Middle frontal gyrus (tissue), 1 donor: Measurements from ENCODE around the gene ITFG1.
"Not testable (repeated sequence)": the region's sequence is repeated elsewhere in the genome, so short reads cannot be mapped to it uniquely, and the experiment has no call there.

ENCODE experiments used
- DNase-seq: peaks from one replicate; pipeline ENCODE4 v3.0.0-alpha.2; 2015; ENCODE audit warnings: low spot score; ENCODE audit errors: extremely low spot score

Gene ITFG1

DNA sequence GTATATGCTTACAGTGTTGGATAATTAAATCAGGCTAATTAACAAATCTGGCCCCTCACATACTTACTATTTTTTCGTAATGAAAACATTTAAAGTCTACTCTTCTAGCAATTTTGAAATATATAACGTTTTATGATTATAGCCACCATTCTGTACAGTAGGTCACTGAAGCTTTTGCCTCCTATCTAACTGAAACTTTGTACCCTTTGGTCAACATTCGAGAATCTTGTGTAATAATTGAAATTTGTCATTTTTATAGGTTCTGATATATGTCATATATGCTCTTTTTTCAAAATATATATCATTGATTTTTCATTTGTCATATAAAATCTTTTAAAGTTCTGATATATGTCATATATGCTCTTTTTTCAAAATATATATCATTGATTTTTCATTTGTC, 12.9 kb upstream of the ITFG1 start:
- no peak for DNase-seq

GRCh38 chr16:47473004-47473403, 12.1 kb upstream of the ITFG1 start:
- DNase-seq, result not testable (repeated sequence)

GRCh38 chr16:47470810-47471209, 9.9 kb upstream of the ITFG1 start:
- DNase-seq, result no peak

- DNase-seq, result no peak
Observed at GRCh38 chr16:47470211-47470610, 9.3 kb upstream of the ITFG1 start.

DNA sequence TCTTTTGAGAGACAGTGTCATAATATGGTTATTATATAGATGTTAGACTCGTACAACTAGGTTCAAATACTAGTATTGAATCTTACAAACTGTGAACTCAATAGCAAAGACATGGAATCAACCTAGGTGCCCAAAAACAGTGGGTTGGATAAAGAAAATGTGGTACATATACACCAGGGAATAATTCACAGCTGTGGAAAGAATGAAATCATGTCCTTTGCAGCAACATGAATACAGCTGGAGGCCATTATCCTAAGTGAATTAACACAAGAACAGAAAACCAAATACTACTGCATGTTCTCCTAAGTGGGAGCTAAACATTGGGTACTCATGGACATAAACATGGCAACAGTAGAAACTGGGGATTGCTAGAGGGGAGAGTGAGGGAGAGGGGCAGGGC, 8.4 kb upstream of the ITFG1 start:
- no peak for DNase-seq

DNA sequence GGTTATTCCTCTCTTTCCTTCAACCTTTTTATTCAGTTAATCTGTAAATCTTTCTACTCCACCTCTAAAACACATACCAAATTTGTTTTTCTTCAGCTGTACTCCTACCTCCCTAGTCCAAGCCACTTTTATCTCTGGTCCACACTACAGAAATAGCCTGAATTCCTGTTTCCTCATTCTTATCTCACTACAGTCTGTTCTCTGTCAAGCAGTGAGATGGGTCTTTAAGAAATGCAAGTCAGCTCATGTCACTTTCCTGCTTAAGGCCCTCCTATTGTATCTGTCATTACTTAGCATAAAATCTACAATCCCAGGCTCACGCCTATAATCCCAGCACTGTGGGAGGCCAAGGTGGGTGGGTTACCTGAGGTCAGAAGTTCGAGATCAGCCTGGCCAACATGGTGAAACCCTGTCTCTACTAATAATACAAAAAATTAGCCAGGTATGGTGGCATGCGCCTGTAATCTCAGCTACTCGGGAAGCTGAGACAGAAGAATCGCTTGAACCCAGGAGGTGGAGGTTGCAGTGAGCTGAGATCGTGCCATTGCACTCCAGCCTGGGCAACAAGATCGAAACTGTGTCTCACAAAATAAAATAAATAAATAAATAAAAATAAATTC, 7.3 kb upstream of the ITFG1 start:
- not testable (repeated sequence) for DNase-seq

GRCh38 chr16:47467501-47467900, 6.6 kb upstream of the ITFG1 start:
- DNase-seq, result no peak

DNA sequence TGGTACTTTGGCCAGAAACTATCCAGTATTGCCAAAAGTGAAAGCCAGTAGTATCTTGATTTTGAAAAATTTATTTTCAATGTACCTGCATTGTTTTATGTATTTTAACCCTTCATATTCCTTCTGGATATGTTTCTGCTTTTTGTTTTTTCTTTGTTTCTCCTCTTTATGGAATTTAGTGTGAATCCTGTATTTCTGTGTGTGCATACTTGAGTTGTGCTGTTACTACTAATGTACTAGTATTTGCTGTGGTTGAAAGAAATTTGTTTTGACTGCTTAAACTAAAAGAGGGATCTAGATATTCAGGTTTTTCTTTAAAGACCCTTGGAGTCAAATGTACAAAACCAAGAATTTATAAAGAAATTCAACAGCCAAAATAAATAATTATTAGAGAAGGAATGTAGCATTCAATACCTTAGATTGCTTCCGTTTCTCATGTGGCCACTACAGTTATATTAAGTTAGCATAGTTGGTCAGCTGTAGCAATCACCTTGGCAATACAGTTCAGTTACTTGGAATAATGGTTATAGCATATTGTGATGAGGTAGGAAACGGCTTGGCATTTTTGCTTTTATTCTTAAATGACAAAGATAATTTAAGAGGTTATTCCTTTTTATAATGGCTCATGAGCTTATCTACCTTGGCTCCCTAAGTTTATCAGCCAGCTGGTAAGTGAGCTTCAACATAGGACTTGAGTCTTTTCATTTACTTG, 5.2 kb upstream of the ITFG1 start:
- DNase-seq, result no peak

- no peak for DNase-seq
Observed at GRCh38 chr16:47463771-47464624, 3.1 kb upstream of the ITFG1 start.

- DNase-seq, result no peak
Observed at GRCh38 chr16:47461598-47462266, 869 bp upstream of the ITFG1 start.

DNA sequence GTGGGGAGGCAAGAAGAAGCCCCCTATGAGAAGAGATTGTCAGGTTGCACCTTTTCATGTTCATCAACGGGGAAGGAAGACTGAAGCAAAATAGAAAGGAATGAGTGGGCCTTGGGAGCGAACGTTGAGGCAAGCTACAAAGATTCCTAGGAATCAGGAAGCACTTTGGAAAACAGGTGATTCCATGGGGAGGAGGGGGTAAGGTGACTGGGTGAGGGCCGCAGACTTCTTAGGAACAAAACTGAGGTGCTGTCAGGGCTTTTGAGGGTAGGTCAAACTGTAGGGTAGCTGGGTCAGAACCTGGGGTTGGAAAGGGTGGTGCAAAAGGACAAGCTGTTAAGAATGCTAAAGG, 528 bp downstream of the ITFG1 start:
- DNase-seq, result no peak

- DNase-seq, result no peak
Observed at GRCh38 chr16:47459603-47460002, 1.3 kb downstream of the ITFG1 start.

GRCh38 chr16:47458331-47458730, 2.5 kb downstream of the ITFG1 start:
- DNase-seq, result no peak

DNA sequence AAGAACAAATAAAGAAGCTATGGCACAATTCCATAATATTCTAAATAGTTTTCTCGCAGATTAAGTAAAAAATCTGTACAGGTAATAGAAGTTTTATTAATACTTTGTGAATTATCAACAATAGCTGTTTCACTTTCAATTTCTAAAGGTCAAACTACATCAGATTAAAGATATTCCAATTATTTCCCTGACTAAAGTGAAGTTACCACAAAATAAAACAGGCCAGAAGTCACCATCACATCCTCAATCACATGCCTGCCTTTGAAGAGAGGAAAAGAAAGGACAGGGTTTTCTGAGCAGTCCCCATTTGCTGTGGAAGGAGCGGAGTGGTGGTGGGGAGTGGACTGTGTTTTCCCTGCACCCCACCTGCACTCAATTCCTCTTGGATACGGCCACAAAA, 11.1 kb downstream of the ITFG1 start:
- no peak for DNase-seq

DNA sequence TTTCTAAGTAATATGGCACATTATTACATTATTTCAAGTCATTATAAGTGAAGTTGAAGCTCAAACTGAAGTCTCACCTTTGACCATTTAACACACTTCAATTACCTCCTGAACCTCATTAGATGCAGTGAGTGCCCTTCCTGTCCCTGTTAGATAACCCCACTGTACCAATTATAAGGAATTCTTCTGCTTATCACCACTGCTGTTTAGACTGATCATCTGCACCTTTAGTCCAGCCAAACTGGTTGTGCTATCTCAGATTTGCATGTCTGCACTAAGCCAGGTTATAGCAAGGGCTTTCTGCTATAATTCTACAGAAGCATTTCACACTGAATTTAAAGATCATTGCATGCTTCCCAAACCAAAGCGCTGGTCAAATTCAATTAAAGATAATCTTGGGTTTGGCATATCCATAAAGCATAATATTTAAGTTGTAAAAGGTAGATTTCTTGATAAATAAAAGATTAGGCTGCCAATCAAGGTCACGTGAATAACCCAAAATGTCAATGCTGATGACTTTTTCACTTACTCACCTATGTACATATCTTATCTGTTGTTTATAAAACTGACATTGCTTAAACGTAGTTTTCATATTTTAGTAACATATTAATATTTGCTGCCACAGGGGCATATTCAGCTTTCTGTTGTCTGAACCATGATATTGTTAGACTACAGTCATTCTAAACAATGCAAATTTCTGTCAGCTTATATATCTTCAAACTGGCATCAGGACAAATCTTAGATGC, 11.9 kb downstream of the ITFG1 start:
- DNase-seq, result no peak

DNA sequence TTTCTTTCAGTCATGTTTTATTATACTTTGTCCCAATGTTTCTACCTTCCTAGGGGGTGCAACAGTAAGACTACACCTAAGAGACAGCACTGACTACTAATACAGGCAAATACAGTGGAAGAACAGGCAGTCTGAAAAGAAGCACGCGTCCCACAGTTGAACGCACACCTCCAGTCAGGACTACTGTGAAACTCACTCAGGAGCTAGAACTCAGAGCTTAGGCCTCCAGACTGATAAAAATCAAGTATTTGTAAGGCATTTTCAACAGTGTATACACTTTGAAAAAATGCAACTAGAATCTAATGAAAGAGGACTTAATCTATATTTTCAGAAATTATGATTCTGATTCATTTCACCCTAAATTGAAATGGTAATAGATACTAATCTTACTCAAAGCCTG, 14.4 kb downstream of the ITFG1 start:
- DNase-seq, result no peak

DNA sequence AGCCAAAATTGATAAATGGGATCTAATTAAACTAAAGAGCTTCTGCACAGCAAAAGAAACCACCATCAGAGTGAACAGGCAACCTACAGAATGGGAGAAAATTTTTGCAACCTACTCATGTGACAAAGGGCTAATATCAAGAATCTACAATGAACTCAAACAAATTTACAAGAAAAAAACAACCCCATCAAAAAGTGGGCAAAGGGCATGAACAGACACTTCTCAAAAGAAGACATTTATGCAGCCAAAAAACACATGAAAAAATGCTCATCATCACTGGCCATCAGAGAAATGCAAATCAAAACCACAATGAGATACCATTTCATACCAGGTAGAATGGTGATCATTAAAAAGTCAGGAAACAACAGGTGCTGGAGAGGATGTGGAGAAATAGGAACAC, 18.0 kb downstream of the ITFG1 start:
- DNase-seq, result not testable (repeated sequence)

DNA sequence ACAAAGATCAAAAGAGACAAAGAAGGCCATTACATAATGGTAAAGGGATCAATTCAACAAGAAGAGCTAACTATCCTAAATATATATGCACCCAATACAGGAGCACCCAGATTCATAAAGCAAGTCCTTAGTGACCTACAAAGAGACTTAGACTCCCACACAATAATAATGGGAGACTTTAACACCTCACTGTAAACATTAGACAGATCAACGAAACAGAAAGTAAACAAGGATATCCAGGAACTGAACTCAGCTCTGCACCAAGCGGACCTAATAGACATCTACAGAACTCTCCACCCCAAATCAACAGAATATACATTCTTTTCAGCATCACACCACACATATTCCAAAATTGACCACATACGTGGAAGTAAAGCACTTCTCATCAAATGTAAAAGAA, 20.8 kb downstream of the ITFG1 start:
- not testable (repeated sequence) for DNase-seq

GRCh38 chr16:47434274-47434673, 26.6 kb downstream of the ITFG1 start:
- not testable (repeated sequence) for DNase-seq

- no peak for DNase-seq
Observed at GRCh38 chr16:47431960-47432359, 28.9 kb downstream of the ITFG1 start.

- DNase-seq, result no peak
Observed at GRCh38 chr16:47426806-47427205, 34.1 kb downstream of the ITFG1 start.
